Retinal pigment epithelial cell (primary cell): ENCODE data around the gene DNAJB6.

Experiments
- DNase-seq: peaks from one replicate; pipeline ENCODE4 v3.0.0-alpha.2; 2010; ENCODE audit warnings: low read depth
- H3K4me3 ChIP-seq: 2 replicates; pipeline ENCODE4 v1.5.1; 2011; ENCODE audit warnings: mild to moderate bottlenecking, low read length, control low read depth, moderate library complexity
- TF ChIP-seq, protein P1 (sequence below): conservative IDR thresholded peaks from 2 replicates; pipeline ENCODE4 v1.5.1; 2011; ENCODE audit warnings: low read depth, low read length, control low read depth, inconsistent platforms

The DNAJB6 gene

DNA sequence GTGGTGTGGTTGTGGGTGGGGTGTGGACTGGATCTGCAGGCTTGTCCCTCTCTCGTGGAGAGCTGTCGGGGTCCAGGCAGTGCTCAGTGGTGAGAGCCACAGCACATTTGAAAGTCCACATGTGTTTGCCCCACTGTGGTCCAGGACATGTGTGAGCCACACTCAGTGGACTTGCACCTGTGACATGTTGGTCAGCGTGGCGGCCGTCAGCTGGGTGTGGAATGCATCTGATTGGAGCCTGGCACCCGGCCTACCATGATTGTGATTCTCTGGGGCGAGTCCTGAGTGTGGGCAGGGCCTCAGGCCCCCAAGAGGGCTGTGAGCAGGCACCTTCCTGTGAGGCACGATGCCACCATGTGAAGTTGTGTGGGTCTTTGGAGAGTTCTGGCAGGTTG, 77.9 kb downstream of the DNAJB6 start:
- TF ChIP-seq, protein P1, sequence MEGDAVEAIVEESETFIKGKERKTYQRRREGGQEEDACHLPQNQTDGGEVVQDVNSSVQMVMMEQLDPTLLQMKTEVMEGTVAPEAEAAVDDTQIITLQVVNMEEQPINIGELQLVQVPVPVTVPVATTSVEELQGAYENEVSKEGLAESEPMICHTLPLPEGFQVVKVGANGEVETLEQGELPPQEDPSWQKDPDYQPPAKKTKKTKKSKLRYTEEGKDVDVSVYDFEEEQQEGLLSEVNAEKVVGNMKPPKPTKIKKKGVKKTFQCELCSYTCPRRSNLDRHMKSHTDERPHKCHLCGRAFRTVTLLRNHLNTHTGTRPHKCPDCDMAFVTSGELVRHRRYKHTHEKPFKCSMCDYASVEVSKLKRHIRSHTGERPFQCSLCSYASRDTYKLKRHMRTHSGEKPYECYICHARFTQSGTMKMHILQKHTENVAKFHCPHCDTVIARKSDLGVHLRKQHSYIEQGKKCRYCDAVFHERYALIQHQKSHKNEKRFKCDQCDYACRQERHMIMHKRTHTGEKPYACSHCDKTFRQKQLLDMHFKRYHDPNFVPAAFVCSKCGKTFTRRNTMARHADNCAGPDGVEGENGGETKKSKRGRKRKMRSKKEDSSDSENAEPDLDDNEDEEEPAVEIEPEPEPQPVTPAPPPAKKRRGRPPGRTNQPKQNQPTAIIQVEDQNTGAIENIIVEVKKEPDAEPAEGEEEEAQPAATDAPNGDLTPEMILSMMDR = no peak
- no peak overlapping the region for H3K4me3 ChIP-seq
- DNase-seq = no peak

DNA sequence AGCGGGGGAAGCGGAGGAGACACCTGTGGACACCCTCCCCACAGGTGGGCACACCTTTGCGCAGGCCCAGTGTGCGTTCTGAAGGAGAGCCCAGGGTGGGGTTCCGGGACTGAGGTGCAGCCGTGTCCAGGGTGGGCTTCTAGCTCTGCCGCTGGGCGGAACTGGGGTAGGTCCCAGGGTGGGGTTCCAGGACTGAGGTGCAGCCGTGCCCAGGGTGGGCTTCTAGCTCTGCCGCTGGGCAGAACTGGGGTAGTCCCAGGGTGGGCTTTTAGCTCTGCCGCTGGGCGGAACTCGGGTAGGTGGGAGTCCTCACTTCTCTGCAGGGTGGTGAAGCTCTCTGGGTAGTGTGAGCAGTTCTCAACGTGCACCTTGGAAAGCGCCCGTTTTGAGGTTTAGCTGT, 78.7 kb downstream of the DNAJB6 start:
- H3K4me3 ChIP-seq = no peak overlapping the region
- TF ChIP-seq, protein P1 = no peak
- no peak for DNase-seq

DNA sequence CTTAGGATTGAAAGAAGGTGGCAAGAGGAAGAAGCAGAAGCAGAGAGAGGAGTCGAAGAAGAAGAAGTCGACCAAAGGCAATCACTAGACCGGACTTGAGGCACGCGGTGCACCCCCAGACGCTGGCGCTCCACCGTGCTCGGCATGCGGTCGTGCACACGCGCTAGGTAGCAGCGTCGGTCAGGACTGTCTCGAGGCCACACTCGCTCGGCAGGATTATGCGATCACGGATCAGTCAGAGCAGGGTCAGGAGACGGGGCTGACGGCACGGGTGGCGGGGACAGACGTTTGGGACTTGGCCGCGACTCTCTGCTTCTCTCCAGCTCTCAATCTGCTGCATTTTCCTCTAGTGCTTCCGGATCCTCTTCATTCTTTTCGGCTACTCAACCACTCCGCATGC, 79.2 kb downstream of the DNAJB6 start:
- no peak for DNase-seq
- TF ChIP-seq, protein P1 = no peak
- H3K4me3 ChIP-seq = no peak overlapping the region

DNA sequence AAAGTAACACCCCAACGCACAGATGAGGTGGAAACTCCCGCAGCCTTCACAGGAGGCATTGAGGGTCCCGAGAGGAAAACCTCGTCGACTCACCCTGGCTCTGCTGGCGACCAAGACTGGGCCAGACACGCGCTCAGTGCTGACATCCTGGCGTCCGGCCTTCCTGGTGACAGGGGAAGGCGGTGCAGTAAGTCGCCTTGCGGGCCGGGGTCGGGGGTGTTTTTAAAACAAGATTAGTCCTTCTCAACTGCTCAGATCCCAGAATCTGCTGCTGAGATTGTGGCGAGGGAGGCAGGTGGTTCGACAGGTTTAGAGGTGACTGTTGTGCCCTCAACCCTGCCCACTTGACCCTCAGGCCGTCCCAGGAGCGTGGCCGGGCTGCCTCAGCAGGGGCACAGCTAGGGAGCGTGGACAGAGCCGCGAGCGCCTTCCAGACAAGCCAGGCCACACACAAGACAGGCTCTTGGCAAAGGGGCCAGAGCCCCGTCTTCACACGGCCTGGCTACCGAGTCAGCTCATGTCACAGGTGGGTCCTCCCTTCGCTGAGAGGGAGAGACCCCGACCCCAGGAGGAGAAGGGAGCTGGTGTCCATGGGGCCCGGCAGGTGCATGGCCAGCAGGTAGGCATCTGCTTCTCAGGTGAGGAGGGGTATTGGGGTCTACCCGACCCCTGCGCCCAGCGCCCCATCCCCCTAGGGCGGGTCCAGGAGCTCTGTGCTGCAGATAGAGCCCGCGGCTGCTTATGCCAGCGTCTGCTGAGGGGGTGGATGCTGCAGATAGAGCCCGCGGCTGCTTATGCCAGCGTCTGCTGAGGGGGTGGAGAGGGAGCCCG, 81.6 kb downstream of the DNAJB6 start:
- TF ChIP-seq, protein P1 = no peak
- H3K4me3 ChIP-seq = no peak overlapping the region
- no peak for DNase-seq

DNA sequence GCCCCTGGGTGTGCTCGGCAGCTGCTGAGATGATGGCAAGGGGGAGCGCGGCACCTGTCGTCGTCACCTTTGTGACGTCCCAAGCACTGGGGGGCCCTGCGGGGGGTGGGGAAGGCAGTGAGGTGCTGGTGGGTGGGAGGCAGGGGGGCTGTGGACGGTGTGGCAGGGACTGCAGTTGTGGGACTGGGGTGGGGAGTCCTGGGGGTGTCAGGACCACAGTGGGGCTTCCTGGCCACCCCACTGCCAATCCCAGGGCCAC, 82.2 kb downstream of the DNAJB6 start:
- H3K4me3 ChIP-seq = no peak overlapping the region
- no peak for DNase-seq
- TF ChIP-seq, protein P1 = no peak

DNA sequence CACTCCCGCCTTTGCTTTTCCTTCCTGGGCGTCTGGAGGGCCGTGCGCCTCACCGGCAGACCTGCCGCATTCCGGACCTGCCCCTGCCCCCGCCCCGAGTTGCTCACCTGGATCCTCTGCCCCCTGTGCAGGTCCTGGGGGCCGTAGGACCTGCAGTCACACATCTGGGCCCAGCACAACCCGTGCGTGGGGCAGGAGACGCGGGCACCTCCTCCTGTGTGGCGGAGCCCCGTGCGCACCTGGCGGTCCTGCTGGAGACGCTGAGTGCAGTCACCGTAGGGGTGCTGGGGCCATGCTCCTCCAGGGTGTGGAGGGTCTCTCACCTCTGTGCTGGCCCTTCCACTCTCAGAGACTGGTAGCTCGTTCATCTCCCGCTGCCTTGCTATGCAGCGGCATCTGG, 85.5 kb downstream of the DNAJB6 start:
- TF ChIP-seq, protein P1 = no peak
- no peak for DNase-seq

DNA sequence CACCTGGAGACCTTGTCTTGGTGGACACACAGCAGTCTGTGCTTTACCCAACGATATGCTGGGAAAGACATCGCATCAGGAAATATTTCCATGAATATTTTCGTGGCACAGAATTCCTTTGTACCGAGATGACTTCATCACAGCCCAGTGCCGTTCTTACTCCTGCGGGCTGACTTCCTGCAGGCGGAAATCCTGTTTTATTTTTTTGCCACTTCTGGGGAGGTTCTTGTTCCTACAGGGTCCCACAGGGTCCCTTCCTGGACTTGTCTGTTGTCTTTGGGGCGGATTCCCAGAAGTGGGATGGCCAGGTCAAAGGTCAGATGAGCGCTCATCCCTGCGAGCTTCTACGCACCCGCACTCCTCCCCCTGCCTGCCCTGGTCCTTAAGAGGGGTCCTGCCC, 86.5 kb downstream of the DNAJB6 start:
- TF ChIP-seq, protein P1 = no peak
- no peak for DNase-seq
- no peak overlapping the region for H3K4me3 ChIP-seq

More for the DNA sequence above, 85.5 kb downstream of the DNAJB6 start:
- H3K4me3 ChIP-seq = no peak overlapping the region
